ENCODE measurements around the gene COMMD3. TPM values are rescaled to one million over a fixed set of nuclear protein-coding genes. Genes with fewer than 3 reads are reported as not detected.
A peak's percentile ranks its signal among the peaks of the same experiment; 100 is the strongest.

Gene COMMD3
- total and polyA plus RNA-seq, 2 of the 8 experiments (the other 6 are each of a cell fraction or from before 2014, with no cell fraction given) = 2.3 to 2.7 TPM

- TF ChIP-seq CHD7 (IDR thresholded peaks at IDR 0.05; ENCODE audit: insufficient replicate concordance, low read length) (no peak), USF2 (IDR thresholded peaks at IDR 0.05; ENCODE audit: low read length) (no peak), SIX5 (IDR thresholded peaks at IDR 0.05; ENCODE audit: low read depth, low read length) (no peak), CTBP2 (IDR thresholded peaks at IDR 0.05; ENCODE audit: borderline replicate concordance, insufficient read depth, insufficient read length, low read length) (peak; percentile 92), EZH2 (IDR thresholded peaks at IDR 0.05; ENCODE audit: low read depth, low read length, severe bottlenecking) (no peak), GTF2F1 (IDR thresholded peaks at IDR 0.05; ENCODE audit: borderline replicate concordance, low read depth, low read length) (no peak), ASH2L (IDR thresholded peaks at IDR 0.05; ENCODE audit: low read length) (peak; percentile 49), SP2 (IDR thresholded peaks at IDR 0.05; ENCODE audit: low read length) (no peak), POLR2AphosphoS5 (IDR thresholded peaks at IDR 0.05; ENCODE audit: low read depth, low read length) (no peak)
These were observed 518 bp upstream of the COMMD3 start (continued) for GRCh38 chr10:22315455-22316285.

Measured in H1 (cell line).